ENCODE results near the gene ANKDD1A.

The ANKDD1A gene

GRCh38 chr15:64950888-64951287 is 39.2 kb downstream of the ANKDD1A start:
- no peak for TF ChIP-seq CTCF (IDR thresholded peaks at IDR 0.05; ENCODE audit: unreplicated experiment in 3 of 3)
- Mint-ChIP-seq H3K27me3 (ENCODE audit: low read depth) (no peaks in the 10 kb centered on the region), H3K4me3 (no peak overlapping the region), H3K9me3 (peaks cover 25% of the 10 kb centered on the region), H3K27ac (no peak overlapping the region), H3K4me1 (no peaks in the 10 kb centered on the region), H3K36me3 (ENCODE audit: low read depth) (peaks cover 60% of the 10 kb centered on the region)

- H3K4me1 Mint-ChIP-seq: no peaks in the 10 kb centered on the region
- no peak for TF ChIP-seq CTCF (IDR thresholded peaks at IDR 0.05; ENCODE audit: unreplicated experiment in 3 of 3)
- no peaks in the 10 kb centered on the region for H3K27me3 Mint-ChIP-seq (ENCODE audit: low read depth)
- H3K9me3 Mint-ChIP-seq: peaks cover 25% of the 10 kb centered on the region
- H3K36me3 Mint-ChIP-seq (ENCODE audit: low read depth): peaks cover 66% of the 10 kb centered on the region
- no peak overlapping the region for H3K27ac Mint-ChIP-seq
- no peak overlapping the region for H3K4me3 Mint-ChIP-seq
Observed at GRCh38 chr15:64951777-64952418, 40.2 kb downstream of the ANKDD1A start.

GRCh38 chr15:64954395-64954794 is 42.7 kb downstream of the ANKDD1A start:
- TF ChIP-seq CTCF (IDR thresholded peaks at IDR 0.05; ENCODE audit: unreplicated experiment in 3 of 3): no peak
- no peak overlapping the region for H3K27ac Mint-ChIP-seq
- H3K4me1 Mint-ChIP-seq: no peaks in the 10 kb centered on the region
- H3K4me3 Mint-ChIP-seq: no peak overlapping the region
- no peaks in the 10 kb centered on the region for H3K27me3 Mint-ChIP-seq (ENCODE audit: low read depth)
- H3K9me3 Mint-ChIP-seq: peaks cover 25% of the 10 kb centered on the region
- H3K36me3 Mint-ChIP-seq (ENCODE audit: low read depth): peaks cover 79% of the 10 kb centered on the region

GRCh38 chr15:64959128-64959527 is 47.4 kb downstream of the ANKDD1A start:
- no peak for TF ChIP-seq CTCF (IDR thresholded peaks at IDR 0.05; ENCODE audit: unreplicated experiment in 3 of 3)
- Mint-ChIP-seq H3K9me3 (peaks cover 11% of the 10 kb centered on the region), H3K4me3 (no peak overlapping the region), H3K27ac (no peak overlapping the region), H3K36me3 (ENCODE audit: low read depth) (peaks cover 90% of the 10 kb centered on the region), H3K4me1 (no peaks in the 10 kb centered on the region), H3K27me3 (ENCODE audit: low read depth) (no peaks in the 10 kb centered on the region)

GRCh38 chr15:64960153-64960552 is 48.5 kb downstream of the ANKDD1A start:
- H3K4me1 Mint-ChIP-seq: no peaks in the 10 kb centered on the region
- H3K27me3 Mint-ChIP-seq (ENCODE audit: low read depth): no peaks in the 10 kb centered on the region
- TF ChIP-seq CTCF (IDR thresholded peaks at IDR 0.05; ENCODE audit: unreplicated experiment in 3 of 3): no peak

GRCh38 chr15:64961013-64961412 is 49.3 kb downstream of the ANKDD1A start:
- H3K9me3 Mint-ChIP-seq: no peaks in the 10 kb centered on the region
- TF ChIP-seq CTCF (IDR thresholded peaks at IDR 0.05; ENCODE audit: unreplicated experiment in 3 of 3): no peak
- no peaks in the 10 kb centered on the region for H3K4me1 Mint-ChIP-seq
- H3K27me3 Mint-ChIP-seq (ENCODE audit: low read depth): no peaks in the 10 kb centered on the region
- H3K27ac Mint-ChIP-seq: no peak overlapping the region
- H3K4me3 Mint-ChIP-seq: no peak overlapping the region
- peaks cover 87% of the 10 kb centered on the region for H3K36me3 Mint-ChIP-seq (ENCODE audit: low read depth)

More at GRCh38 chr15:64960153-64960552, 48.5 kb downstream of the ANKDD1A start:
- H3K36me3 Mint-ChIP-seq (ENCODE audit: low read depth): peaks cover 89% of the 10 kb centered on the region
- H3K27ac Mint-ChIP-seq: no peak overlapping the region
- peaks cover 2% of the 10 kb centered on the region for H3K9me3 Mint-ChIP-seq
- H3K4me3 Mint-ChIP-seq: no peak overlapping the region
